ENCODE measurements around the gene NDUFA7.
A peak's percentile ranks its signal among the peaks of the same experiment; 100 is the strongest.
"Not testable (repeated sequence)": the region's sequence is repeated elsewhere in the genome, so short reads cannot be mapped to it uniquely, and the experiment has no call there.

NDUFA7 gene

DNA sequence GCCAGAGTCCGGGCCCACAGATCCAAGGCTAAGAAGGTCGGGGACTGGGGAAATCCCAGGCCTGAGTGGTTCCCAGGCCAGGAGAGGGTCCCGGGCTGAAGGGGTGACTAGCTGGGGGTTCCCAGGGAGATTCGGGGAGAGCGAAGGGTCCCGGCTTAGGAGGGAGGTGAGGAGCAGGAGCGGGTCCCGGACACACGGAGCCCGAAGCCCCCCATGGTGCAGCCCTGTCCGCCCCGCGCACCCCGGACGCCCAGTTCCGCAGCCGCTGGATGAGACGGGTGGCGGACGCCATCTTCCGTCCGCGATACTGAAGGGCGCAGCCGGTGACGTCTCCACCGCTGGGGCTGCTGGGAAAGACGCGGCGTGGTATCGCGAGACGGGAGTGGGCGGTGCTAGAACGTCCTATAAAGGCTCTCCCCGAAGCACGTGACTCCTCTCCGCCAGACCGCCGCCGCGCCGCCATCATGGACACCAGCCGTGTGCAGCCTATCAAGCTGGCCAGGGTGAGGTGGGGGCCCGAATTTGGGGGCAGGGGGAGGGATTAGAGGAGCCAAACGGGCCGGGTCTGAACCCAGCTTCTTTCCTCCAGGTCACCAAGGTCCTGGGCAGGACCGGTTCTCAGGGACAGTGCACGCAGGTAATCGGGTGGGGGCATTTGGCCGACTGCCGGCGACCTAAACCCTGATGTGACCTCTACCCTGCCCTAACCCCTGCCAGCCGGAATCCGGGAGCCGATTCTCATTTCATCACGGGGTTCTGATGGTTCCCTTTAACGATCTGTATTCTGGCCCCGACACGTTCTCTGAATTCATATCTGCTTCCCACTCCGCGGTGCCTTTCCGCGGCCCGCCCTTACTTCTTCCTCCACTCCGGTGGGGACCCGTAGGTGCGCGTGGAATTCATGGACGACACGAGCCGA is at the start of gene NDUFA7, which contains the start of gene RPS28:
Gene NDUFA7, minus strand, starts transcription at position 309 of the 919 bp plus-strand sequence. Its CDS starts 17 bp downstream, at position 292.
Gene RPS28, plus strand, starts transcription at position 430 of the 919 bp plus-strand sequence. Its CDS starts 35 bp downstream, at position 465.
- peak; percentile 94 for DNase-seq (ENCODE audit: low read depth)

DNA sequence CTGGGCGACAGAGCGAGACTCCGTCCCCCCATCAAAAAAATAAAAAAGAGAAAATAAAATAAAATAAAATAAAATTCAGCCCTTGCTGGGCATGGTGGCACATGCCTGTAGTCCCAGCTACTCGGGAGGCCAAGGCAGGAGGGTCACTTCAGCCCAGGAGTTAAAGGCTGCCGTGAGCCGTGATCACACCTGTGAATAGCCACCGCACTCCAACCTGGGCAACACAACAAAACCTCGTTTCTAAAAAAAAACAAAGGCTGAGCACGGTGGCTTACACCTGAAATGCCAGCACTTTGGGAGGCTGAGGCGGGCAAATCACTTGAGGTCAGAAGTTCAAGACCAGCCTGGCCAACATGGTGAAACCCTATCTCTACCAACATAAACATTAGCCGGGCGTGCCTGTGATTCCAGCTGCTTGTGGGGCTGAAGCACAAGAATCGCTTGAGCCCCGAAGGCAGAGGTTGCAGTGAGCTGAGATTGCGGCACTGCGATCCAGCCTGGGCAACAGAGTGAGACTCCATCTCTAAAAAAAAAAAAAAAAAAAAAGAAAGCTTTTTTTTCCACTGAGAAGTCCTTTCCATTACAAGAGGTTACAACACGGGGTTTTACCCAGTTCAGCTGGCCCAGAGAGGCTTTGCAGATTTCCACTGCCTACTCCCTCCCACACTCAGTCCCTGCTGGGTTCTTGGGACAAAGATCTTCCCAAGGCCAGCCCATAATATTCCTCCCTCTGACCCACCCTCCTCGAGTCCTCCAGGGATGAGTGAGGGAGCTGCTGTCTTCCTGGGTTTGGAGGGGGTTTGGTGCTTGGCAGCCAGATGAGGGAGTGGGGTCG is 49.2 kb upstream of the NDUFA7 start:
- no peak for DNase-seq (ENCODE audit: low read depth)

DNA sequence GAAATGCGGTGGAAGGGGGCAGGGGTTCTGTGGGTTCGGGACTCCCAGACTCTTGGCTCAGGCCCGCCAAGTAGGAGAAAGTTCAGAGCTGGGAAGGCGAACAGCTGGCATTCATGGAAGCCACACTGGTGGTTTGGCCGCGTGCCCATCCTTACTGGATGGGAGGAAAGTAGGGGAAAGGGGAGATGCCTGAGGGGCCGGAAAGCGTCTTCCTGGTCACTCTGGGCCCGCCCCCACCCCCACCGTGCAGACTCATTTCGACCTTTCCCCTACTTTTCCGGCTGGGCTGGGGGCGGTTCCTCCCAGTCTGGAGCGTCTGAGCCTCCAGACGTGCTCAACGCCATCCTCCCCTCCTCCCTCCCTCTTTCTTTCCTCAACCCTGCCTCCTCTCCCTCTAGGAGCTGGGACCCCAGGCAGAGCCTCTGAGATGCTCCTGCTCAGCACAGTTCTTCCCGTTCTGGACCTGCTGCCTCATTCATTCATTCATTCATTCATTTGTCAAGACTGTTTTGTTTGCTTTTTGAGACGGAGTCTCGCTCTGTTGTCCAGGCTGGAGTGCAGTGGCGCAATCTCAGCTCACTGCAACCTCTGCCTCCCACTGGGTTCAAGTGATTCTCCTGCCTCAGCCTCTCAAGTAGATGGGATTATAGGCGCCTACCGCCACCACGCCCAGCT is 46.3 kb upstream of the NDUFA7 start:
- DNase-seq (ENCODE audit: low read depth), result no peak

GRCh38 chr19:8366961-8367326 is 45.8 kb upstream of the NDUFA7 start:
- DNase-seq (ENCODE audit: low read depth), result no peak

- no peak for DNase-seq (ENCODE audit: low read depth)
Observed at GRCh38 chr19:8366121-8366581, 45.0 kb upstream of the NDUFA7 start.

DNA sequence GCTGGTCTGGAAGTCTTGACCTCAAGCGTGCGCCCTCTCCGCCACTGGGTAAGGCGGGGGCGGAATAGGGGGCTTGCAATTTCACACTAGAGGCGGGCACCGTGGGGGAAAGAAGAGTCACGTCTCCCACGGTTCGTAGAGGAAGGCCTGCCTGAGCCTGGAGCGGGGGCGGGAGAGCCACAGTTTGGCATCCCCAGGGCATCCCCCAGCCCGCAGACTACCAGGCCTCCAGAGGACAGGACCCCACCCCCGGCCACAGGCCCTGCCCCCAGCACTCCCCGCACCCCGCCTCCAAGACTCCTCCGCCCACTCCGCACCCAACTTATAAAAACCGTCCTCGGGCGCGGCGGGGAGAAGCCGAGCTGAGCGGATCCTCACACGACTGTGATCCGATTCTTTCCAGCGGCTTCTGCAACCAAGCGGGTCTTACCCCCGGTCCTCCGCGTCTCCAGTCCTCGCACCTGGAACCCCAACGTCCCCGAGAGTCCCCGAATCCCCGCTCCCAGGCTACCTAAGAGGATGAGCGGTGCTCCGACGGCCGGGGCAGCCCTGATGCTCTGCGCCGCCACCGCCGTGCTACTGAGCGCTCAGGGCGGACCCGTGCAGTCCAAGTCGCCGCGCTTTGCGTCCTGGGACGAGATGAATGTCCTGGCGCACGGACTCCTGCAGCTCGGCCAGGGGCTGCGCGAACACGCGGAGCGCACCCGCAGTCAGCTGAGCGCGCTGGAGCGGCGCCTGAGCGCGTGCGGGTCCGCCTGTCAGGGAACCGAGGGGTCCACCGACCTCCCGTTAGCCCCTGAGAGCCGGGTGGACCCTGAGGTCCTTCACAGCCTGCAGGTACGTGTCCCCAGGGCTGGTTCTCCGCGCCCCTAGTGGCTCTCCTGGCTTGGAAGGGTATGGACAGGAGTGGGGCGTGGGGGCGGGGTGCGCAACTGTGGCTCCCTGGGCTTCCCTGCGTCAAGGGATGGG is 42.9 kb upstream of the NDUFA7 start, which contains the start of gene ANGPTL4:
Gene ANGPTL4, plus strand, starts transcription at position 353 of the 969 bp plus-strand sequence. Its CDS starts 167 bp downstream, at position 520.
- DNase-seq (ENCODE audit: low read depth), result peak; percentile 47

GRCh38 chr19:8361921-8362793 is 41.0 kb upstream of the NDUFA7 start:
- no peak for DNase-seq (ENCODE audit: low read depth)

DNA sequence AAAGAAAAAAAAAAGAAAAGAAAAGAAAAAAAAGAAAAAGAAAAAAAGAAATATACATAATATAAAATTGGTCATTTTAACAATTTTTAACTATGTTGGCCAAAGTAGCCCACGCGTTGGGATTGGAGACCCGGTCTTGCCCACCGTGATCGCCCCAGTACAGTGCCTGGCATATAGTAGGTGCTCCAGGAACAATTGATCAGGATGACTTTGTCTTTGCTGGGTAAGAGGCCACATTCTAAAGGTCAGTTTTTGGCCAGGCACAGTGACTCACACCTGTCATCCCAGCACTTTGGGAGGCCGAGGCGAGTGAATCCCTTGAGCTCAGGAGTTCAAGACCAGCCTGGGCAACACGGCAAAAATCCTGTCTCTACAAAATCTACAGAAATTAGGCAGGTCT is 39.0 kb upstream of the NDUFA7 start:
- DNase-seq (ENCODE audit: low read depth), result no peak

- no peak for DNase-seq (ENCODE audit: low read depth)
Observed at GRCh38 chr19:8358948-8359347, 37.8 kb upstream of the NDUFA7 start.

- DNase-seq (ENCODE audit: low read depth), result no peak
Observed at GRCh38 chr19:8357007-8357521, 35.9 kb upstream of the NDUFA7 start.

DNA sequence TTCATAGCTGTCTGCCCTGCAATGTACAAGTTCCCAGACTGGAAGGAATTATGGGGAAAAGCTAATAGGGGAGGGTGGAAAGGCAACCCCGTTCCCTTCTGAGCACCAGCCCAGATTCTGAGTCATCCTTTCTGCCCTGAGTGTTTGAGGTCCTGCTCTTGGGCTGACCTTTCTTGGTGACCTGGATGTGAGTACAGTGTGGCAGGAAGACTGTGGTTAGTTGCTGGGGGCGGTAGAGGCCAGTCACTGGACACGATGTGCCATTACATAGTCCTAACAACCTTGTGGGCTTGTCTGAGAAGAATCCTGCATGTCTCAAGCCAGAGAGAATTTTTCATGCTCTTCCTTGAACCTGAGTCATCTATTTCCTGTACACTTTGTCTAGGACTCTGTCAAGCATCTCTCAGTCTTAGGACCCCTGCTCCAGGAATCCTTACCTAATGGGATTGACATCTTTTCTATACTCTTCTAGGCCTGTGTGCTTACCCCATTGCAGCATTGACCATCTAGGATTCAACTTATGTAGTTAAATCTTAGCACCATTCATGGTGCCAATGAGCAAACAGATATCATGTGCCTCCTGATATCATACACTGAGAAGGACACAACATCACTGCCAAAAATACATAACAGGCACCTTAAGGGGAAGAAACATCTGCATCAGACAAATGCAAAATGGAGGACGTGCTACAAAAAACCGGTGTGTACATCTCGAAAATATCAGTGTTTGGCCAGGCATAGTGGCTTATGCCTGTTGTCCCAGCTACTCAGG is 34.6 kb upstream of the NDUFA7 start:
- no peak for DNase-seq (ENCODE audit: low read depth)

DNA sequence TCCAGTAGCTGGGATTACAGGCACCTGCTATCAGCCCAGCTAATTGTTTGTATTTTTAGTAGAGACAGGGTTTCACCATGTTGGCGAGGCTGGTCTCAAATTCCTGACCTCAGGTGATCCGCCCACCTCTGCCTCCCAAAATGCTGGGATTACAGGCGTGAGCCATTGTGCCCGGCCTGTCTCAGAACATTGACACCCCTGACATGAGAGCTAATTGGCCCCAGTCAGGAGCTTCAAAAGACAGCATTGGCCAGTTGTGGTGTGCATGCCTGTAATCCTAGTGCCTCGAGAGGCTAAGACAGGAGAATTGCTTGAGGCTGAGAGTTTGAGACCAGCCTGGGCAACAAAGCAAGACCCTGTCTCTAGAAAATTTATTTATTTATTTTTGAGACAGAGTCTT is 31.7 kb upstream of the NDUFA7 start:
- not testable (repeated sequence) for DNase-seq (ENCODE audit: low read depth)

DNA sequence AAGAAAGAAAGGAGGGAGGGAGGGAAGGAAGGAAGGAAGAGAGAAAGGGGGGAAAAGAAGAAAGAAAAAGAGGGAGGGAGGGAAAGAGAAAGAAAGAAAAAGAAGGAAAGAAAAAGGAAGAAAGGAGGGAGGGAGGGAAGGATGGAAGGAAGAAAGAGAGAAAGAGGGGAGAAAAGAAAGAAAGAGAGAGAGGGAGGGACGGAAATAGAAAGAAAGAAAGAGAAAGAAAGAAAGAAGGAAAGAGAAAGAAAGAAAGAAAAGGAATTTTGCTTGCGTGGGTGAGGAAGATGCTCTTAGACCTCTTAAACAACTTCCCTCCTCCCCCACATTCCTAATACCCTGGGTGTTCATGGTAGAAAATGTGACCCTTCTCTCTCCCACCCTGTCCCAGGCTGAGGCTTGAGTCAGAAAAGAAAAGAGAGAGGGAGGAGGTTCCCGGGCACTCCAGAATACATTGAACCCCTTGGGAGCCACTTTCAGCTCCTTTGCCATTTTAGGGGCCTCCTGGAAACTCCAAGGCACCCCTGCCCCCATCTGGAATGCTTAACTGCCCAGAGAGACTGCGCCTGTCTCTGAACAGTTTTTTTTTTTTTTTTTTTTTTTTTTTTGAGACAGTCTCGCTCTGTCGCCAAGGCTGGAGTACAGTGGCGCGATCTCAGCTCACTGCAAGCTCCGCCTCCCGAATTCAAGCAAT is 31.1 kb upstream of the NDUFA7 start:
- no peak for DNase-seq (ENCODE audit: low read depth)

DNA sequence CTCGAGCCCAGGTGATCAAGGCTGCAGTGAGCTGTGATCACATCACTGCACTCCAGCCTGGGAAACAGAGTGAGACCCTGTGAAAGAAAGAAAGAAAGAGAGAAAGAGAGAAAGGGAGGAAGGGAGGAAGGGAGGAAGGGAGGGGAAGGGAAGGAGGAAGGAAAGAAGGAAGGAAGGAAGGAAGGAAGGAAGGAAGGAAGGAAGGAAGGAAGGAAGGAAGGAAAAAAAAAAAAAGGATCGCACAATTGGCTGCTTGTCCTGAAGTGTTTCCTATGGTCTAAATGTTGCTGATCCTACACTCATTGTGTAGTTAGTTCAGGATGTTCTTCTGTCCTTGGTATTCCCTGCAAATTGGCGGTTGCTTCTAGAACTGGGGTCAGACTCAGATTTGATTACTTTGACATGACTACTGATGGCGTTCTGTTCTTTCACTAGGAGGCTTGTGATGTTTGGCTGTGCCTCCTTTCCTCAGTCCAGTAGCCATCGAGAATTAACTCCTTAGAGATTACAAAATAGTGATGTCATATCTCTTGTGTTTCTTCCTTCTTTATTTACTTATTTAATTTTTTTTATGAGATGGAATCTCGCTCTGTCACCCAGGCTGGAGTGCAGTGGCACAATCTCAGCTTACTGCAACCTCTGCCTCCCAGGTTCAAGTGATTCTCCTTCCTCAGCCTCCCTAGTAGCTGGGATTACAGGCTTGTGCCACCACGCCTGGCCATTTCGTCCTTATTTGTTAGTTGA is 28.6 kb upstream of the NDUFA7 start:
- not testable (repeated sequence) for DNase-seq (ENCODE audit: low read depth)

DNA sequence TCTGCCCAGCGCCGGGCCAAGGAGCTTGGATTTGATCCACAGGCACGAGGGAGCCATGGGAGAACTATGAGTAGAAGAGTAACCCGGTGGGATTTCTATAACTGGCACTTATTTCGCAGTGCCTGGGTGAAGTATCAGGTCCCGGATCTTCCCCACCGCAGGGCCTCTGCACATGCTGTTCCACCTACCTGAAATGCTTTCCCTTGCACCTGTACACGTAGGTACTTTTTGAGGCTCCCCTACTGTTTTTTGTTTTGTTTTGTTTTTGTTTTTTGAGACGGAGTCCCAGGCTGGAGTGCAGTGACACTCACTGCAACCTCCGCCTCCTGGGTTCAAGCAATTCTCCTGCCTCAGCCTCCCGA is 22.3 kb upstream of the NDUFA7 start:
- DNase-seq (ENCODE audit: low read depth), result no peak

- DNase-seq (ENCODE audit: low read depth), result peak; percentile 83
Observed at GRCh38 chr19:8342684-8343482, 21.7 kb upstream of the NDUFA7 start, which contains the start of gene KANK3. Gene KANK3, minus strand, starts transcription at chr19:8343262. Its CDS starts 5,434 bp downstream, at chr19:8337828.

DNA sequence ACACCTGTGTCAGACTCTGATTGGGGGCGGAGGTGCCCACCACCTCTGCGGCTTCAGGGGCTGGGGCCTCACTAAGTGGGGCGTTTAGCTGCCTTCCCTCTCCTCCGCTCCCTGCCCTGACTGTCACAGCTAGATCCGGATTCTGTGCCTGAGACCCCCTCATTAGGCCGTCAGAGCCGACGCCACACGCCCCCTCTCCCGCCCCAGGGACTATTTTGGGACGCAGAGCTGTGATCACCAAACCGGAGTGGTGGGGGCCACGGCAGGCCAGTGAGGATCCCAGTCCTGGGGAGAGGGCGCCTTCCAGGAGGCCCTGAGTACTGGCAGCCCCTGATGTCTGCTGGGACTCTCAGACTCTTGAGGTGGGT is 21.1 kb upstream of the NDUFA7 start:
- no peak for DNase-seq (ENCODE audit: low read depth)

Measured in stimulated activated CD8-positive, alpha-beta memory T cell treated with anti-CD3 and anti-CD28 coated beads, Interleukin-12 subunit alpha, Interleukin-12 subunit beta, amount 100 ng/mL, for 4 hours (primary cell).